AG04450 (cell line): Measurements from ENCODE around the gene HAPLN2. TPM values are rescaled to one million over a fixed set of nuclear protein-coding genes. Genes with fewer than 3 reads are reported as not detected.

ENCODE experiments used
- CTCF ChIA-PET: fragments of 300-600, 350-600 bp; formaldehyde crosslinking; extraction: SDS; loops from one replicate; lab custom pipeline; 2022; ENCODE audit warnings: antibody characterized with exemption, inconsistent platforms; lab: Charles Lee
- POLR2A ChIA-PET: fragments of 350-600 bp; formaldehyde crosslinking; extraction: SDS; loops from one replicate; lab custom pipeline; 2021; ENCODE audit warnings: antibody characterized with exemption, inconsistent platforms; lab: Yijun Ruan, JAX
- DNase-seq: peaks from one replicate; pipeline ENCODE4 v3.0.0-alpha.2; 2011; ENCODE audit warnings: low read depth, low spot score
- H3K27ac ChIP-seq: one replicate; pipeline ENCODE4 v1.5.1; 2012; ENCODE audit warnings: low read depth, low read length, control low read depth
- H3K27me3 ChIP-seq: one replicate; pipeline ENCODE4 v1.6.0; 2012; ENCODE audit warnings: low read length; ENCODE audit not compliant: control insufficient read depth, insufficient read depth
- H3K4me3 ChIP-seq: 2 replicates; pipeline ENCODE4 v1.5.1; 2011; ENCODE audit warnings: mild to moderate bottlenecking, low read depth, low read length, control low read depth
- H3K9me3 ChIP-seq: 2 replicates; pipeline ENCODE4 v1.5.1; 2012; ENCODE audit warnings: low read length; ENCODE audit not compliant: control insufficient read depth, insufficient read depth
- polyA plus RNA-seq: library from polyadenylated mRNA; depleted of rRNA; stranded (reverse); fragments of >200 nt; gene quantifications from 2 replicates; pipeline ENCODE4 v1.2.3, GENCODE V29; 2011
- TF ChIP-seq, protein P1 (sequence below): IDR thresholded peaks from 2 replicates; pipeline ENCODE4 v1.5.1; 2011; ENCODE audit warnings: low read depth, low read length, control low read depth, inconsistent platforms

HAPLN2 gene
- polyA plus RNA-seq, 1 experiment, result not detected

DNA sequence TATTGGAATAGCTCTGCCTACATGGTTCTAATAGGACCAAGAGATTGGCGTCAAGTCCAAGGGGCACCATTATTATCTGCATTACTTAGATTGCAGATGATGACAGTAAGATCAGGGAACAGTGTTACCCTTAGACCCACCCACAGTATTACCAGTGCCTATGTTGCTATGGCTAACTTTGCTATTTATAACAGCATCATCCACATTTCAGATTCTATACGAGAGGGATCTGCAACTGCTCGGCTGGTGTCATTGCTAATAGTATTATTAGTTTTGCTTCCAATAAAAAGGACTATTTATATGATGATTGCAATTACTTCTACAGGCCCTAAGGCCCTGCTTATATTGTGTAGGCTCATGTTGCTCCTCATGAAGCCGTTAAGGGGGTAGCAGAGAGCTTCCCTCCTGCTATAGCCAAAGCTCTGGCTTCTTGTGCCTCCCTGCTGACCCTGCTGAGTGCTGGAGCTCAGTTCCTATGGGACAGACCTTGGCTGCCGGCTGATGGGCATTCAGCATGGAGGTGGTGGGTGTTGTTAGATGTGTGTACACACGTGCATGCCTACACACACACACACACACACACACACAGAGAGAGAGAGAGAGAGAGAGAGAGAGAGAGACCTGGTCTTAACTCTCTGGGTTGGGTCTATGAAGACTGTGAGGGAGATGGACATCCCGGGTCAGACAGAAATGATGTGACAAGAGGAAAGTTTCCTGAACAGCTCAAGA, 24.0 kb downstream of the HAPLN2 start:
- ChIA-PET CTCF (interaction anchor here (0.5 to 2.3 kb wide), 7 partner anchors 15 to 282 kb away, joined by 3 to 9 read pairs (median 5); partner anchors contain the start of genes CRABP2 and NES), POLR2A (no interaction called here)
- TF ChIP-seq, protein P1, sequence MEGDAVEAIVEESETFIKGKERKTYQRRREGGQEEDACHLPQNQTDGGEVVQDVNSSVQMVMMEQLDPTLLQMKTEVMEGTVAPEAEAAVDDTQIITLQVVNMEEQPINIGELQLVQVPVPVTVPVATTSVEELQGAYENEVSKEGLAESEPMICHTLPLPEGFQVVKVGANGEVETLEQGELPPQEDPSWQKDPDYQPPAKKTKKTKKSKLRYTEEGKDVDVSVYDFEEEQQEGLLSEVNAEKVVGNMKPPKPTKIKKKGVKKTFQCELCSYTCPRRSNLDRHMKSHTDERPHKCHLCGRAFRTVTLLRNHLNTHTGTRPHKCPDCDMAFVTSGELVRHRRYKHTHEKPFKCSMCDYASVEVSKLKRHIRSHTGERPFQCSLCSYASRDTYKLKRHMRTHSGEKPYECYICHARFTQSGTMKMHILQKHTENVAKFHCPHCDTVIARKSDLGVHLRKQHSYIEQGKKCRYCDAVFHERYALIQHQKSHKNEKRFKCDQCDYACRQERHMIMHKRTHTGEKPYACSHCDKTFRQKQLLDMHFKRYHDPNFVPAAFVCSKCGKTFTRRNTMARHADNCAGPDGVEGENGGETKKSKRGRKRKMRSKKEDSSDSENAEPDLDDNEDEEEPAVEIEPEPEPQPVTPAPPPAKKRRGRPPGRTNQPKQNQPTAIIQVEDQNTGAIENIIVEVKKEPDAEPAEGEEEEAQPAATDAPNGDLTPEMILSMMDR, result no peak
- H3K27me3 ChIP-seq, result peaks cover 95% of the 10 kb centered on the region
- DNase-seq, result no peak
- H3K9me3 ChIP-seq, result no peaks in the 10 kb centered on the region; the same call in 1 of the 2 replicates
- no peak overlapping the region for H3K4me3 ChIP-seq
- H3K27ac ChIP-seq, result no peak overlapping the region

DNA sequence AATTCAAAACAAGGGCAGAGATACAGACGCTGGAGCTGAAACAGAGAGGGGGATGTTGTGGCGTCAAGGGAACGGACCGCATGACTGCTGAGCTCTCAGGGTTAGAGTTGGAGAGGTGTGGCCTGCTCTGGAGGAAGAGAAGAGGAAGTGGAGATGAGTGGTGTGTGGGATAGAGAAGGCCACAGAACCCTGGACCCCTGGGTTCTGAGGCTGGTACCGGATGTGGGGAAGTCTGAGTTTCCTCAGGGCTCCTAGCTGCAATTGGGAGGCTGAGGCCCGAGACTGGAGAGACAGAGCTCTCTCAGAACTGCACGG, 24.5 kb downstream of the HAPLN2 start:
- Histone ChIP-seq H3K27ac (no peak overlapping the region), H3K4me3 (no peak overlapping the region), H3K9me3 (no peaks in the 10 kb centered on the region; the same call in 1 of the 2 replicates), H3K27me3 (peaks cover 95% of the 10 kb centered on the region)
- TF ChIP-seq, protein P1, result no peak
- ChIA-PET CTCF (interaction anchor here (1.0 to 2.3 kb wide), 4 partner anchors 14 to 34 kb away, joined by 5 to 9 read pairs (median 6); partner anchors contain the start of gene NES), POLR2A (no interaction called here)
- no peak for DNase-seq

DNA sequence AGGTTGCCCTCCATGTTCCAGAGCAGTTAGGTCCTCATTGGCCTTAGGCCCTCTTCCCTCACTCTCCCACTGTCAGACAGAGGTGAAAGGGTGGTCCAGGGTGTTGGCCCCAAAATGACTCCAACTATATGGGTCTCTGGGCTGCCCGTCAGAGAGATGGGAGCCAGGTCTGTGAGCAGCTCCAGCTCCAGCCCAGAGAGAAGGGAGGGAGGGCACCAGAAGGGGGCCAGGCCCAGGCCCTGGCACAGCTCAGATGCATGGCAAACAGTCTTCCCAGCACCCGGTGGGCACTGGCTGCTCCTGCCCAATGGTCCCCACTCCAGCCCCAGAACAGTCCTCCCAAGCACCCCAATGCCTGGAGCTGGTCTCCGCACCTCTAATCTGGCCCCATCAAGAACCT, 24.9 kb downstream of the HAPLN2 start:
- no peak for DNase-seq
- Histone ChIP-seq H3K27ac (no peak overlapping the region), H3K9me3 (no peaks in the 10 kb centered on the region; the same call in 1 of the 2 replicates), H3K27me3 (peaks cover 95% of the 10 kb centered on the region), H3K4me3 (no peak overlapping the region)
- POLR2A ChIA-PET, result no interaction called here
- TF ChIP-seq, protein P1, result no peak
- CTCF ChIA-PET, result interaction anchor here (1.0 to 2.3 kb wide), 3 partner anchors 14 to 34 kb away, joined by 6 to 9 read pairs (median 6); no protein-coding TSS in a partner anchor

DNA sequence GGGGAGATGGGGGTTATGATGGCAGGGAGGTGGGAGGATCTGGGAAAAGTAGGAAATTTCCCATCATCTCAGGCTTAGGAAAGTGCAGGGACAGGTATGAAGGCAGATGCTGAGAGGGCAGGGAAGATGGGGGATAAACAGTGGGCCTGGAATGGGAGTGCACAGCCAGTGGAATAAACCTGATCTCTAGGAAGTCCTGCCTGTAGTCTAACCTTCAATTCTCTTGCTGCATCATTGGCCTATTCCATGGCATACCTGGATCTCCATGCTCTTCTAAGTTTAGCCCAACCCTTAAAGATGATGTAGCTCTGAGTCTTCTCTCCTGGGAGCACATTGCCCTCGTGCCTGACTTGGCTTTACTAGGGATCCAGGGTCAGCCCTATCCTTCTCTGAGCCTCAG, 25.4 kb downstream of the HAPLN2 start:
- Histone ChIP-seq H3K4me3 (no peak overlapping the region), H3K27ac (no peak overlapping the region), H3K9me3 (no peaks in the 10 kb centered on the region; the same call in 1 of the 2 replicates), H3K27me3 (peaks cover 90% of the 10 kb centered on the region)
- CTCF ChIA-PET, result interaction anchor here (0.8 to 2.1 kb wide), 3 partner anchors 18 to 45 kb away, joined by 3 to 6 read pairs (median 4); no protein-coding TSS in a partner anchor
- TF ChIP-seq, protein P1, result no peak
- POLR2A ChIA-PET, result no interaction called here
- no peak for DNase-seq

DNA sequence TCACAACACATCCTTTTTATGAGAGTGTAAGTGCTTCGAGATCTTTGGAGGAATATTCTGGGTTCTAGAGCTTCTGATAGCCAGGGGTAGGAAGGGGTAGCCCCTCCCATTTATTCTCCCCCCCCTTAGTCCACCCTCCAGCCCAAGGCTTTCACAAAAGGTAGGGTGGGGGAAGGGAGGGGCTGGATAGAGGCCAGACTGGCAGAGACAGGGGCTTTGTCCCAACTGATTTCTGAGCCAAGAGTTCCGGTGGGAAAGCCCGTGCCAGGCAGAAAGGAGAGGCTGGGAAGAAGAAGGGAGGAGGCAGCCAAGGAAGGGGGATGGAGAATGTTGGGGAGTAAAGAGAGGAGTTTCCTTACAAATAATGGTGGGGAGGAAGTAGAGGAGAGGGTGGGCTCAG, 25.8 kb downstream of the HAPLN2 start:
- DNase-seq, result no peak
- TF ChIP-seq, protein P1, result no peak
- CTCF ChIA-PET, result interaction anchor here (0.8 to 2.1 kb wide), 4 partner anchors 18 to 61 kb away, joined by 3 to 6 read pairs (median 4); no protein-coding TSS in a partner anchor
- Histone ChIP-seq H3K4me3 (no peak overlapping the region), H3K9me3 (no peaks in the 10 kb centered on the region; the same call in 1 of the 2 replicates), H3K27me3 (peaks cover 85% of the 10 kb centered on the region), H3K27ac (no peak overlapping the region)
- POLR2A ChIA-PET, result no interaction called here
